ENCODE measurements around the gene PROB1.
A peak's percentile ranks its signal among the peaks of the same experiment; 100 is the strongest.

- TF ChIP-seq CTCF (IDR thresholded peaks at IDR 0.05; ENCODE audit: poor library complexity, severe bottlenecking): peak; percentile 94
- no peak for TF ChIP-seq POLR2AphosphoS5 (IDR thresholded peaks at IDR 0.05)
- no peak for TF ChIP-seq EZH2 (IDR thresholded peaks at IDR 0.05; ENCODE audit: borderline replicate concordance, insufficient read depth, low read length, poor library complexity, severe bottlenecking)
- TF ChIP-seq TAF1 (IDR thresholded peaks at IDR 0.05; ENCODE audit: low read depth): no peak
- TF ChIP-seq EP300 (conservative IDR thresholded peaks at IDR 0.05; ENCODE audit: poor library complexity, severe bottlenecking): no peak
Observed at GRCh38 chr5:139422307-139422893, 27.5 kb upstream of the PROB1 start.
